GM23338 (cell line): ENCODE measurements around the gene SNORC. TPM values are rescaled to one million over a fixed set of nuclear protein-coding genes. Genes with fewer than 3 reads are reported as not detected.

ENCODE experiments used
- CREB1 ChIP-seq: fragments of 250-450 bp; sonication (Bioruptor Pico); IDR thresholded peaks from 2 replicates; pipeline ENCODE4 v1.5.0; 2020; ENCODE audit warnings: low read depth, mild to moderate bottlenecking, moderate library complexity
- EZH2 ChIP-seq: fragments of 200-600 bp; sonication (generic); IDR thresholded peaks from one replicate; pipeline ENCODE4 v1.8.0; 2017; ENCODE audit warnings: antibody characterized with exemption, mild to moderate bottlenecking, low read depth; ENCODE audit not compliant: unreplicated experiment
- EZH2phosphoT487 ChIP-seq: fragments of 200-600 bp; sonication (generic); IDR thresholded peaks from one replicate; pipeline ENCODE4 v1.8.1; 2018; ENCODE audit warnings: antibody characterized with exemption; ENCODE audit not compliant: unreplicated experiment
- JUNB ChIP-seq: IDR thresholded peaks from one replicate; pipeline ENCODE4 v1.6.1; 2016; ENCODE audit warnings: antibody characterized with exemption; ENCODE audit not compliant: unreplicated experiment
- NANOG ChIP-seq: IDR thresholded peaks from 2 replicates; pipeline ENCODE4 v1.6.1; 2016; ENCODE audit warnings: antibody characterized with exemption, borderline replicate concordance
- POLR2AphosphoS5 ChIP-seq: IDR thresholded peaks from 2 replicates; pipeline ENCODE4 v1.6.1; 2016; ENCODE audit warnings: antibody characterized with exemption, low read depth
- STAT1 ChIP-seq: IDR thresholded peaks from one replicate; pipeline ENCODE4 v1.6.1; 2016; ENCODE audit warnings: antibody characterized with exemption; ENCODE audit not compliant: unreplicated experiment
- ZNF114 ChIP-seq: fragments of 250-450 bp; sonication (Bioruptor Pico); IDR thresholded peaks from 2 replicates; pipeline ENCODE4 v1.5.0; 2020; ENCODE audit warnings: mild to moderate bottlenecking, moderate library complexity
- ZNF331 ChIP-seq: fragments of 250-450 bp; sonication (Bioruptor Pico); IDR thresholded peaks from 2 replicates; pipeline ENCODE4 v1.5.0; 2020; ENCODE audit warnings: low read depth, mild to moderate bottlenecking, moderate library complexity
- polyA plus RNA-seq: library from polyadenylated mRNA; unstranded; fragments of >200 nt; fragmentation: Nextera tagmentation; extraction: Ambion mirVana; gene quantifications from 2 replicates; pipeline ENCODE4 v1.2.1, GENCODE V29; 2016
- total RNA-seq: library from RNA; depleted of rRNA; stranded (reverse); fragments of >200 nt; shearing (Covaris generic); gene quantifications from 2 replicates; pipeline ENCODE4 v1.2.3, GENCODE V29; 2014
- TF ChIP-seq, protein P1 (sequence below): fragments of 250-450 bp; sonication (Bioruptor Pico); IDR thresholded peaks from 2 replicates; pipeline ENCODE4 v1.5.0; 2020; ENCODE audit warnings: mild to moderate bottlenecking, moderate library complexity
- TF ChIP-seq, protein P2 (sequence below): IDR thresholded peaks from one replicate; pipeline ENCODE4 v1.6.1; 2018; ENCODE audit warnings: antibody characterized with exemption; ENCODE audit not compliant: unreplicated experiment
- TF ChIP-seq, protein P3 (sequence below): IDR thresholded peaks from 2 replicates; pipeline ENCODE4 v1.6.1; 2016; ENCODE audit warnings: antibody characterized with exemption

SNORC gene
- total and polyA plus RNA-seq, 2 experiments from 2014 or later = 0.80 to 1.6 TPM

DNA sequence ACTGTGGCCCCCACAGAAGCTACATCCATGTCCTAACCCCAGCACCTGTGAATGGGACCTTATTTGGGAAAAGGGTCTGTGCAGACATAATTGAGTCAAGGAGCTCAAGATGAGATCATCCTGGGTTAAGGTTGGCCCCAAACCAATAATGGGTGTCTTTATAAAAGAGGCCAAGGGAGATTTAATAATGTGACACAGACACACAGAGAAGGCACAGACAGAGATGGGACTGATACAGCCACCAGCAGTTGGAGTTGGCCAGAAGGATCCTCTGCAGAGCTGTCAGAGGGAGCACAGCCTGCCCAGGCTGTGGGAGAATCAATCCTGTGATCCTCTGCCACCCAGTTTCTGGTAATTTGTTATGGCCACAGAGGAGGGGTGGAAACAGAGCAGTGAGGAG is 26.0 kb downstream of the SNORC start (continued):
- TF ChIP-seq, protein P1, sequence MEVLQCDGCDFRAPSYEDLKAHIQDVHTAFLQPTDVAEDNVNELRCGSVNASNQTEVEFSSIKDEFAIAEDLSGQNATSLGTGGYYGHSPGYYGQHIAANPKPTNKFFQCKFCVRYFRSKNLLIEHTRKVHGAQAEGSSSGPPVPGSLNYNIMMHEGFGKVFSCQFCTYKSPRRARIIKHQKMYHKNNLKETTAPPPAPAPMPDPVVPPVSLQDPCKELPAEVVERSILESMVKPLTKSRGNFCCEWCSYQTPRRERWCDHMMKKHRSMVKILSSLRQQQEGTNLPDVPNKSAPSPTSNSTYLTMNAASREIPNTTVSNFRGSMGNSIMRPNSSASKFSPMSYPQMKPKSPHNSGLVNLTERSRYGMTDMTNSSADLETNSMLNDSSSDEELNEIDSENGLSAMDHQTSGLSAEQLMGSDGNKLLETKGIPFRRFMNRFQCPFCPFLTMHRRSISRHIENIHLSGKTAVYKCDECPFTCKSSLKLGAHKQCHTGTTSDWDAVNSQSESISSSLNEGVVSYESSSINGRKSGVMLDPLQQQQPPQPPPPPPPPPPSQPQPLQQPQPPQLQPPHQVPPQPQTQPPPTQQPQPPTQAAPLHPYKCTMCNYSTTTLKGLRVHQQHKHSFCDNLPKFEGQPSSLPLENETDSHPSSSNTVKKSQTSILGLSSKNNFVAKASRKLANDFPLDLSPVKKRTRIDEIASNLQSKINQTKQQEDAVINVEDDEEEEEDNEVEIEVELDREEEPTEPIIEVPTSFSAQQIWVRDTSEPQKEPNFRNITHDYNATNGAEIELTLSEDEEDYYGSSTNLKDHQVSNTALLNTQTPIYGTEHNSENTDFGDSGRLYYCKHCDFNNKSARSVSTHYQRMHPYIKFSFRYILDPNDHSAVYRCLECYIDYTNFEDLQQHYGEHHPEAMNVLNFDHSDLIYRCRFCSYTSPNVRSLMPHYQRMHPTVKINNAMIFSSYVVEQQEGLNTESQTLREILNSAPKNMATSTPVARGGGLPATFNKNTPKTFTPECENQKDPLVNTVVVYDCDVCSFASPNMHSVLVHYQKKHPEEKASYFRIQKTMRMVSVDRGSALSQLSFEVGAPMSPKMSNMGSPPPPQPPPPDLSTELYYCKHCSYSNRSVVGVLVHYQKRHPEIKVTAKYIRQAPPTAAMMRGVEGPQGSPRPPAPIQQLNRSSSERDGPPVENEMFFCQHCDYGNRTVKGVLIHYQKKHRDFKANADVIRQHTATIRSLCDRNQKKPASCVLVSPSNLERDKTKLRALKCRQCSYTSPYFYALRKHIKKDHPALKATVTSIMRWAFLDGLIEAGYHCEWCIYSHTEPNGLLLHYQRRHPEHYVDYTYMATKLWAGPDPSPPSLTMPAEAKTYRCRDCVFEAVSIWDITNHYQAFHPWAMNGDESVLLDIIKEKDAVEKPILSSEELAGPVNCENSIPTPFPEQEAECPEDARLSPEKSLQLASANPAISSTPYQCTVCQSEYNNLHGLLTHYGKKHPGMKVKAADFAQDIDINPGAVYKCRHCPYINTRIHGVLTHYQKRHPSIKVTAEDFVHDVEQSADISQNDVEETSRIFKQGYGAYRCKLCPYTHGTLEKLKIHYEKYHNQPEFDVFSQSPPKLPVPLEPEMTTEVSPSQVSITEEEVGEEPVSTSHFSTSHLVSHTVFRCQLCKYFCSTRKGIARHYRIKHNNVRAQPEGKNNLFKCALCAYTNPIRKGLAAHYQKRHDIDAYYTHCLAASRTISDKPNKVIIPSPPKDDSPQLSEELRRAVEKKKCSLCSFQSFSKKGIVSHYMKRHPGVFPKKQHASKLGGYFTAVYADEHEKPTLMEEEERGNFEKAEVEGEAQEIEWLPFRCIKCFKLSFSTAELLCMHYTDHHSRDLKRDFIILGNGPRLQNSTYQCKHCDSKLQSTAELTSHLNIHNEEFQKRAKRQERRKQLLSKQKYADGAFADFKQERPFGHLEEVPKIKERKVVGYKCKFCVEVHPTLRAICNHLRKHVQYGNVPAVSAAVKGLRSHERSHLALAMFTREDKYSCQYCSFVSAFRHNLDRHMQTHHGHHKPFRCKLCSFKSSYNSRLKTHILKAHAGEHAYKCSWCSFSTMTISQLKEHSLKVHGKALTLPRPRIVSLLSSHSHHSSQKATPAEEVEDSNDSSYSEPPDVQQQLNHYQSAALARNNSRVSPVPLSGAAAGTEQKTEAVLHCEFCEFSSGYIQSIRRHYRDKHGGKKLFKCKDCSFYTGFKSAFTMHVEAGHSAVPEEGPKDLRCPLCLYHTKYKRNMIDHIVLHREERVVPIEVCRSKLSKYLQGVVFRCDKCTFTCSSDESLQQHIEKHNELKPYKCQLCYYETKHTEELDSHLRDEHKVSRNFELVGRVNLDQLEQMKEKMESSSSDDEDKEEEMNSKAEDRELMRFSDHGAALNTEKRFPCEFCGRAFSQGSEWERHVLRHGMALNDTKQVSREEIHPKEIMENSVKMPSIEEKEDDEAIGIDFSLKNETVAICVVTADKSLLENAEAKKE (CRISPR knock-in tag) = no peak
- TF ChIP-seq ZNF331 (CRISPR knock-in tag) = no peak
- no peak for TF ChIP-seq STAT1
- no peak for TF ChIP-seq JUNB
- no peak for TF ChIP-seq EZH2
- no peak for TF ChIP-seq POLR2AphosphoS5
- no peak for TF ChIP-seq CREB1 (CRISPR knock-in tag)
- TF ChIP-seq ZNF114 (CRISPR knock-in tag) = no peak
- no peak for TF ChIP-seq EZH2phosphoT487
- TF ChIP-seq NANOG = no peak
- TF ChIP-seq, protein P2, sequence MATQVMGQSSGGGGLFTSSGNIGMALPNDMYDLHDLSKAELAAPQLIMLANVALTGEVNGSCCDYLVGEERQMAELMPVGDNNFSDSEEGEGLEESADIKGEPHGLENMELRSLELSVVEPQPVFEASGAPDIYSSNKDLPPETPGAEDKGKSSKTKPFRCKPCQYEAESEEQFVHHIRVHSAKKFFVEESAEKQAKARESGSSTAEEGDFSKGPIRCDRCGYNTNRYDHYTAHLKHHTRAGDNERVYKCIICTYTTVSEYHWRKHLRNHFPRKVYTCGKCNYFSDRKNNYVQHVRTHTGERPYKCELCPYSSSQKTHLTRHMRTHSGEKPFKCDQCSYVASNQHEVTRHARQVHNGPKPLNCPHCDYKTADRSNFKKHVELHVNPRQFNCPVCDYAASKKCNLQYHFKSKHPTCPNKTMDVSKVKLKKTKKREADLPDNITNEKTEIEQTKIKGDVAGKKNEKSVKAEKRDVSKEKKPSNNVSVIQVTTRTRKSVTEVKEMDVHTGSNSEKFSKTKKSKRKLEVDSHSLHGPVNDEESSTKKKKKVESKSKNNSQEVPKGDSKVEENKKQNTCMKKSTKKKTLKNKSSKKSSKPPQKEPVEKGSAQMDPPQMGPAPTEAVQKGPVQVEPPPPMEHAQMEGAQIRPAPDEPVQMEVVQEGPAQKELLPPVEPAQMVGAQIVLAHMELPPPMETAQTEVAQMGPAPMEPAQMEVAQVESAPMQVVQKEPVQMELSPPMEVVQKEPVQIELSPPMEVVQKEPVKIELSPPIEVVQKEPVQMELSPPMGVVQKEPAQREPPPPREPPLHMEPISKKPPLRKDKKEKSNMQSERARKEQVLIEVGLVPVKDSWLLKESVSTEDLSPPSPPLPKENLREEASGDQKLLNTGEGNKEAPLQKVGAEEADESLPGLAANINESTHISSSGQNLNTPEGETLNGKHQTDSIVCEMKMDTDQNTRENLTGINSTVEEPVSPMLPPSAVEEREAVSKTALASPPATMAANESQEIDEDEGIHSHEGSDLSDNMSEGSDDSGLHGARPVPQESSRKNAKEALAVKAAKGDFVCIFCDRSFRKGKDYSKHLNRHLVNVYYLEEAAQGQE = no peak
- TF ChIP-seq, protein P3, sequence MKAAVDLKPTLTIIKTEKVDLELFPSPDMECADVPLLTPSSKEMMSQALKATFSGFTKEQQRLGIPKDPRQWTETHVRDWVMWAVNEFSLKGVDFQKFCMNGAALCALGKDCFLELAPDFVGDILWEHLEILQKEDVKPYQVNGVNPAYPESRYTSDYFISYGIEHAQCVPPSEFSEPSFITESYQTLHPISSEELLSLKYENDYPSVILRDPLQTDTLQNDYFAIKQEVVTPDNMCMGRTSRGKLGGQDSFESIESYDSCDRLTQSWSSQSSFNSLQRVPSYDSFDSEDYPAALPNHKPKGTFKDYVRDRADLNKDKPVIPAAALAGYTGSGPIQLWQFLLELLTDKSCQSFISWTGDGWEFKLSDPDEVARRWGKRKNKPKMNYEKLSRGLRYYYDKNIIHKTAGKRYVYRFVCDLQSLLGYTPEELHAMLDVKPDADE = no peak
